Endothelial cell of umbilical vein (primary cell): ENCODE data around the gene TUBG2. TPM values are rescaled to one million over a fixed set of nuclear protein-coding genes. Genes with fewer than 3 reads are reported as not detected.
"Not testable (repeated sequence)": the region's sequence is repeated elsewhere in the genome, so short reads cannot be mapped to it uniquely, and the experiment has no call there.

Source experiments
- BruUV-seq: library from RNA; stranded (reverse); fragments of 400-500 nt; replicated peaks from 2 replicates; lab custom pipeline; 2021; lab: Mats Ljungman, UMichigan
- CTCF ChIA-PET: fragments of 300-600, 350-600 bp; sonication (Branson Sonifier 250); formaldehyde crosslinking; loops from one replicate; lab custom pipeline; 2021; ENCODE audit warnings: antibody characterized with exemption, inconsistent platforms; lab: Charles Lee
- POLR2A ChIA-PET: fragments of 300-600, 350-600 bp; sonication (Branson Sonifier 250); formaldehyde crosslinking; loops from one replicate; lab custom pipeline; 2021; ENCODE audit warnings: antibody characterized with exemption, inconsistent platforms; lab: Charles Lee
- DNase-seq: peaks from one replicate; pipeline ENCODE4 v3.0.0-alpha.2; 2011; ENCODE audit warnings: low read depth, low spot score
- FAIRE-seq: peaks from 2 replicates; lab custom pipeline; 2011; peaks lifted over from hg19 to GRCh38; lab: Jason Lieb, UNC
- H2AFZ ChIP-seq: 2 replicates; pipeline ENCODE4 v1.6.0; 2012; ENCODE audit warnings: low read depth, low read length, control low read depth, inconsistent platforms
- H3K27ac ChIP-seq: 2 replicates; pipeline ENCODE4 v1.5.1; 2011; ENCODE audit warnings: low read depth, mild to moderate bottlenecking, control low read depth, low read length, moderate library complexity; ENCODE audit not compliant: insufficient read depth
- H3K27me3 ChIP-seq, 2 experiments: 2 replicates each; pipeline versions ENCODE4 v1.6.0 to v1.6.1; 2011; ENCODE audit warnings: low read length in 2 of 2, mixed read lengths in 1 of 2; ENCODE audit not compliant: control insufficient read depth in 2 of 2, insufficient read depth in 2 of 2
- H3K36me3 ChIP-seq, 2 experiments: 2 replicates in 1 of 2; 3 replicates in 1 of 2; pipeline ENCODE4 v1.5.1; 2011; ENCODE audit warnings: low read length in 2 of 2, mild to moderate bottlenecking in 1 of 2, moderate library complexity in 1 of 2; ENCODE audit not compliant: control insufficient read depth in 2 of 2, insufficient read depth in 2 of 2; ENCODE audit errors: extremely low read depth in 1 of 2
- H3K4me1 ChIP-seq: 3 replicates; pipeline ENCODE4 v1.5.1; 2011; ENCODE audit warnings: mild to moderate bottlenecking, low read length; ENCODE audit not compliant: control insufficient read depth, insufficient read depth; ENCODE audit errors: extremely low read depth
- H3K4me2 ChIP-seq: 2 replicates; pipeline ENCODE4 v1.6.1; 2011; ENCODE audit warnings: low read length, control low read depth, mixed read lengths; ENCODE audit not compliant: insufficient read depth
- H3K4me3 ChIP-seq, 3 experiments: fragments of 200-600 bp in 1 of 3; sonication (generic), shearing (Covaris generic) in 1 of 3; replicated peaks in 1 of 3; 2 replicates each; pipeline ENCODE4 v1.5.1; 2011 to 2016; ENCODE audit warnings: control low read depth in 3 of 3, low read length in 3 of 3, mild to moderate bottlenecking in 2 of 3, inconsistent platforms in 1 of 3, low read depth in 1 of 3, moderate library complexity in 1 of 3; ENCODE audit not compliant: insufficient read depth in 1 of 3
- H3K79me2 ChIP-seq: 2 replicates; pipeline ENCODE4 v1.6.0; 2012; ENCODE audit warnings: low read length, inconsistent platforms; ENCODE audit not compliant: control insufficient read depth, insufficient read depth
- H3K9ac ChIP-seq: replicated peaks from 2 replicates; pipeline ENCODE3; 2011; ENCODE audit warnings: low read length, control low read depth; ENCODE audit not compliant: insufficient read depth; ENCODE audit errors: extremely low read depth
- H3K9me1 ChIP-seq: replicated peaks from 3 replicates; pipeline ENCODE4 v1.6.0; 2011; ENCODE audit warnings: mild to moderate bottlenecking, low read length; ENCODE audit not compliant: control insufficient read depth, insufficient read depth; ENCODE audit errors: extremely low read depth
- H3K9me3 ChIP-seq: replicated peaks from 2 replicates; pipeline ENCODE4 v1.5.1; 2012; ENCODE audit warnings: low read length, inconsistent platforms; ENCODE audit not compliant: control insufficient read depth, insufficient read depth
- H4K20me1 ChIP-seq: replicated peaks from 2 replicates; pipeline ENCODE3; 2011; ENCODE audit warnings: mild to moderate bottlenecking, low read length; ENCODE audit not compliant: control insufficient read depth, insufficient read depth; ENCODE audit errors: extremely low read depth
- EZH2 ChIP-seq: IDR thresholded peaks from 2 replicates; pipeline ENCODE4 v1.6.1; 2012; ENCODE audit warnings: borderline replicate concordance, low read depth, mild to moderate bottlenecking, moderate library complexity, low read length, inconsistent platforms; ENCODE audit not compliant: severe bottlenecking
- FOS ChIP-seq: IDR thresholded peaks from 2 replicates; pipeline ENCODE4 v1.6.1; 2011; ENCODE audit warnings: mild to moderate bottlenecking, low read length, moderate library complexity, borderline replicate concordance; ENCODE audit not compliant: insufficient read depth
- GATA2 ChIP-seq: IDR thresholded peaks from 2 replicates; pipeline ENCODE4 v1.7.0; 2011; ENCODE audit warnings: low read depth, mild to moderate bottlenecking, moderate library complexity, mixed read lengths, low read length; ENCODE audit not compliant: insufficient read length, insufficient read depth
- JUN ChIP-seq: IDR thresholded peaks from 2 replicates; pipeline ENCODE4 v1.6.1; 2011; ENCODE audit warnings: borderline replicate concordance, low read depth; ENCODE audit not compliant: insufficient read length, insufficient read depth
- MYC ChIP-seq: IDR thresholded peaks from one replicate; pipeline ENCODE4 v1.6.1; 2011; ENCODE audit warnings: mild to moderate bottlenecking, low read depth, low read length
- POLR2A ChIP-seq: IDR thresholded peaks from 2 replicates; pipeline ENCODE4 v1.6.1; 2012; ENCODE audit warnings: low read depth, mild to moderate bottlenecking, control low read depth, low read length
- POLR2AphosphoS5 ChIP-seq: IDR thresholded peaks from 2 replicates; pipeline ENCODE4 v1.6.1; 2012; ENCODE audit warnings: low read depth, mild to moderate bottlenecking, control low read depth, low read length, moderate library complexity; ENCODE audit not compliant: insufficient read depth
- dilution Hi-C: fragments of 300-500 bp; cut with MboI; formaldehyde crosslinking; loops from one replicate; pipeline ENCODE4 v1.15.0; 2019; ENCODE audit warnings: low sequenced_read_pairs; ENCODE audit not compliant: extremely low pct_ligation_motif_present
- intact Hi-C: fragments of 100-400 bp; cut with micrococcal nuclease; formaldehyde crosslinking; loops from one replicate; pipeline ENCODE4 v1.10.0; 2022
- polyA plus RNA-seq, 4 experiments: library from polyadenylated mRNA; depleted of rRNA in 3 of 4; stranded (reverse) in 3 of 4; unstranded in 1 of 4; fragments of >200 nt; gene quantifications; 2 replicates each; pipeline versions ENCODE4 v1.2.1 to v1.2.3, GENCODE V29; 2011 to 2012; ENCODE audit warnings: missing spikeins in 1 of 4
- total RNA-seq: library from RNA; stranded (reverse); gene quantifications from 2 replicates; pipeline ENCODE4 v1.2.3, GENCODE V29; 2021
- TF ChIP-seq, protein P1 (sequence below): IDR thresholded peaks from 2 replicates; pipeline ENCODE4 v1.6.1; 2011; ENCODE audit not compliant: insufficient read depth, insufficient read length

Gene TUBG2
- total and polyA plus RNA-seq, 2 donors (not counting 3 experiments of a cell fraction or from before 2014, with no cell fraction given) = 13.2 to 17.7 TPM

DNA sequence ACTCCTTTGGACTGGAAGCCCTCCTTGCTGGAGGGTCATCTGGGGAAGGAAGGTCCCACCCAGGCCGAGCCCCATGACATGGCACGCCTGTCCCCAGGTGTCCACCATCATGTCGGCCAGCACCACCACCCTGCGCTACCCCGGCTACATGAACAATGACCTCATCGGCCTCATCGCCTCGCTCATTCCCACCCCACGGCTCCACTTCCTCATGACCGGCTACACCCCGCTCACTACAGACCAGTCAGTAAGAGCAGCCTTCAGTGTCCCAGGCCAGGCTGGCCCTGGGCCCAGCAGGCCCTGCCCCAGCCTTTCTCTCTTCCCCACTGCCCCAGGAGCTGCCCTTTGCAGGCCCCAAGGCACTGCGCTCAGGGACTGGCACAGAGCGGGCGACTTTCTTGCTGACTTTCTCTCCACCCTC, 6.5 kb downstream of the TUBG2 start:
- no peaks in the 10 kb centered on the region for H3K9me1 ChIP-seq
- H3K9me3 ChIP-seq = no peaks in the 10 kb centered on the region
- peaks cover 14% of the 10 kb centered on the region for H3K4me1 ChIP-seq
- CTCF ChIA-PET = no interaction called here
- POLR2A ChIA-PET = no interaction called here
- H4K20me1 ChIP-seq = no peaks in the 10 kb centered on the region
- H3K4me2 ChIP-seq = no peak overlapping the region
- H3K4me3 ChIP-seq = no peak overlapping the region
- H3K36me3 ChIP-seq = peaks cover 9 to 14% of the 10 kb centered on the region in 2 experiments
- no peaks in the 10 kb centered on the region for H3K79me2 ChIP-seq
- FAIRE-seq (no peak), DNase-seq (no peak)
- H2AFZ ChIP-seq = no peak overlapping the region
- intact Hi-C loops (no loop called here), dilution Hi-C loops (no loop called here)
- TF ChIP-seq, protein P1, sequence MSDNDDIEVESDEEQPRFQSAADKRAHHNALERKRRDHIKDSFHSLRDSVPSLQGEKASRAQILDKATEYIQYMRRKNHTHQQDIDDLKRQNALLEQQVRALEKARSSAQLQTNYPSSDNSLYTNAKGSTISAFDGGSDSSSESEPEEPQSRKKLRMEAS = no peak
- TF ChIP-seq POLR2AphosphoS5 = no peak
- no peak for TF ChIP-seq JUN
- TF ChIP-seq EZH2 = no peak
- TF ChIP-seq MYC = no peak
- TF ChIP-seq FOS = no peak
- TF ChIP-seq POLR2A = no peak
- TF ChIP-seq GATA2 = no peak
- no peaks in the 10 kb centered on the region for H3K27me3 ChIP-seq
- no peak overlapping the region for H3K9ac ChIP-seq
- BruUV-seq = no TSS peak
- no peak overlapping the region for H3K27ac ChIP-seq

DNA sequence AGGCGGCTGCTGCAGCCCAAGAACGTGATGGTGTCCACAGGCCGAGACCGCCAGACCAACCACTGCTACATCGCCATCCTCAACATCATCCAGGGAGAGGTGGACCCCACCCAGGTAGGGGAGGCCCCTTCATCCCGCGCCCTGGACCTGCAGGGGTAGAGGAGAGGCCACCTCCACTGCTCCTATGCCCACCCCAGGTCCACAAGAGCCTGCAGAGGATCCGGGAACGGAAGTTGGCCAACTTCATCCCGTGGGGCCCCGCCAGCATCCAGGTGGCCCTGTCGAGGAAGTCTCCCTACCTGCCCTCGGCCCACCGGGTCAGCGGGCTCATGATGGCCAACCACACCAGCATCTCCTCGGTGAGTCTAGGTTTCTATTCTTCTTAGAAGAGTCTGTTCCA, 7.0 kb downstream of the TUBG2 start:
- not testable (repeated sequence) for BruUV-seq

More for the DNA sequence above, 7.0 kb downstream of the TUBG2 start:
- H3K4me1 ChIP-seq, FAIRE-seq, H4K20me1 ChIP-seq, H3K9me3 ChIP-seq, intact Hi-C loops, H3K9me1 ChIP-seq, H3K27me3 ChIP-seq, H3K4me3 ChIP-seq, H2AFZ ChIP-seq, H3K9ac ChIP-seq, H3K27ac ChIP-seq, H3K4me2 ChIP-seq, DNase-seq, dilution Hi-C loops, H3K79me2 ChIP-seq: not testable (repeated sequence)
- ChIA-PET POLR2A (interaction anchor here (0.6 kb wide), 1 partner anchor 62 kb away, joined by 10 read pairs; no protein-coding TSS in a partner anchor), CTCF (interaction anchor here (2.0 kb wide), 1 partner anchor 88 kb away, joined by 10 read pairs; the partner anchor contains the start of gene PSMC3IP)
- peaks cover 9 to 15% of the 10 kb centered on the region in 2 experiments for H3K36me3 ChIP-seq
